CD14-positive monocyte (primary cell): Measurements from ENCODE around the gene C2CD5. TPM values are rescaled to one million over a fixed set of nuclear protein-coding genes. Genes with fewer than 3 reads are reported as not detected.

Experiments used
- DNase-seq, 3 donors: peaks; one replicate each; pipeline ENCODE4 v3.0.0-alpha.2; 2011 to 2022
- H2AFZ ChIP-seq: 2 replicates; pipeline ENCODE4 v1.6.0; 2012; ENCODE audit warnings: mild to moderate bottlenecking, low read depth, low read length, inconsistent platforms; ENCODE audit not compliant: insufficient read depth, poor library complexity, severe bottlenecking
- H3K27ac ChIP-seq, 2 donors: 1 replicate in 1 of 2; 2 replicates in 1 of 2; pipeline ENCODE4 v1.5.1; 2012 to 2013; ENCODE audit warnings: low read length in 2 of 2, control low read depth in 1 of 2, inconsistent platforms in 1 of 2, low read depth in 1 of 2, mild to moderate bottlenecking in 1 of 2
- H3K27me3 ChIP-seq, 2 donors: one replicate each; pipeline versions ENCODE4 v1.6.0 to v1.6.1; 2011 to 2013; ENCODE audit warnings: low read length in 2 of 2; ENCODE audit not compliant: control insufficient read depth in 2 of 2, insufficient read depth in 2 of 2
- H3K36me3 ChIP-seq, 2 donors: replicated peaks in 1 of 2; 1 replicate in 1 of 2; 2 replicates in 1 of 2; pipeline versions ENCODE4 v1.5.1 to v1.6.1; 2012 to 2013; ENCODE audit warnings: low read length in 2 of 2, control low read depth in 1 of 2, inconsistent platforms in 1 of 2, mild to moderate bottlenecking in 1 of 2; ENCODE audit not compliant: insufficient read depth in 2 of 2, control insufficient read depth in 1 of 2
- H3K4me1 ChIP-seq, 2 donors: 1 replicate in 1 of 2; 2 replicates in 1 of 2; pipeline versions ENCODE4 v1.5.1 to v1.6.1; 2012 to 2013; ENCODE audit warnings: low read length in 2 of 2, control low read depth in 1 of 2, inconsistent platforms in 1 of 2, mild to moderate bottlenecking in 1 of 2, moderate library complexity in 1 of 2; ENCODE audit not compliant: insufficient read depth in 2 of 2, control insufficient read depth in 1 of 2
- H3K4me2 ChIP-seq: replicated peaks from 2 replicates; pipeline ENCODE3; 2012; ENCODE audit warnings: low read length, moderate library complexity, mild to moderate bottlenecking; ENCODE audit not compliant: poor library complexity, severe bottlenecking; ENCODE audit errors: extremely low read depth
- H3K4me3 ChIP-seq, 3 experiments: fragments of 200-600 bp in 1 of 3; sonication (generic) in 1 of 3; replicated peaks in 1 of 3; 1 replicate in 2 of 3; 2 replicates in 1 of 3; pipeline ENCODE4 v1.5.1; 2011 to 2013; ENCODE audit warnings: low read length in 3 of 3, mild to moderate bottlenecking in 3 of 3, control low read depth in 2 of 3, low read depth in 2 of 3, inconsistent platforms in 1 of 3, moderate library complexity in 1 of 3
- H3K79me2 ChIP-seq: 2 replicates; pipeline ENCODE4 v1.6.0; 2012; ENCODE audit warnings: mild to moderate bottlenecking, control low read depth, inconsistent platforms, low read length, moderate library complexity; ENCODE audit not compliant: insufficient read depth
- H3K9ac ChIP-seq: 2 replicates; pipeline ENCODE4 v1.6.0; 2017; ENCODE audit warnings: low read length, mild to moderate bottlenecking; ENCODE audit not compliant: insufficient read depth, poor library complexity, severe bottlenecking
- H3K9me3 ChIP-seq, 2 donors: replicated peaks in 1 of 2; 1 replicate in 1 of 2; 2 replicates in 1 of 2; pipeline versions ENCODE4 v1.5.1 to v1.6.1; 2012 to 2013; ENCODE audit warnings: low read length in 2 of 2, control low read depth in 1 of 2; ENCODE audit not compliant: control insufficient read depth in 1 of 2, insufficient read depth in 1 of 2
- H4K20me1 ChIP-seq: 2 replicates; pipeline ENCODE4 v1.6.0; 2012; ENCODE audit warnings: mild to moderate bottlenecking, low read length, control low read depth, moderate library complexity; ENCODE audit not compliant: insufficient read depth
- H3K27ac Mint-ChIP-seq, 7 donors: one replicate each; pipeline ENCODE4 v1.8.0; 2020; ENCODE audit warnings: mild to moderate bottlenecking in 7 of 7, mixed read lengths in 7 of 7, moderate library complexity in 6 of 7, inconsistent platforms in 2 of 7
- H3K27me3 Mint-ChIP-seq, 3 donors: one replicate each; pipeline ENCODE4 v1.8.0; 2021 to 2022; ENCODE audit warnings: low read depth in 3 of 3, mild to moderate bottlenecking in 3 of 3, mixed read lengths in 3 of 3, moderate library complexity in 3 of 3, inconsistent platforms in 1 of 3
- H3K36me3 Mint-ChIP-seq, 2 donors: one replicate each; pipeline ENCODE4 v1.8.0; 2020; ENCODE audit warnings: mixed read lengths in 2 of 2, inconsistent platforms in 1 of 2, mild to moderate bottlenecking in 1 of 2
- H3K4me1 Mint-ChIP-seq: one replicate; pipeline ENCODE4 v1.8.0; 2020; ENCODE audit warnings: mild to moderate bottlenecking, mixed read lengths
- H3K4me3 Mint-ChIP-seq, 2 donors: one replicate each; pipeline ENCODE4 v1.8.0; 2020; ENCODE audit warnings: mild to moderate bottlenecking in 2 of 2, mixed read lengths in 2 of 2, moderate library complexity in 1 of 2
- H3K9me3 Mint-ChIP-seq, 7 donors: one replicate each; pipeline ENCODE4 v1.8.0; 2020 to 2022; ENCODE audit warnings: mixed read lengths in 7 of 7, mild to moderate bottlenecking in 6 of 7, moderate library complexity in 6 of 7, inconsistent platforms in 2 of 7
- WGBS: methylation state at CpG from one replicate; pipeline ENCODE4 v1.1.5; 2013; ENCODE audit warnings: missing lambda C conversion rate; ENCODE audit not compliant: insufficient coverage; 5-methylcytosine and 5-hydroxymethylcytosine counted together
- intact Hi-C, 2 donors: fragments of 100-400 bp; cut with micrococcal nuclease; formaldehyde crosslinking; loops; one replicate each; pipeline versions ENCODE4 v1.15.0 to v1.15.1; 2023
- polyA plus RNA-seq, 3 donors: library from polyadenylated mRNA; depleted of rRNA in 1 of 3; unstranded in 2 of 3; stranded (reverse) in 1 of 3; fragments of 300-500 nt in 2 of 3; fragments of >200 nt in 1 of 3; fragmentation: Illumina TruSeq in 2 of 3; gene quantifications; 1 replicate in 2 of 3; 2 replicates in 1 of 3; pipeline ENCODE4 v1.2.3, GENCODE V29; 2012 to 2021
- TF ChIP-seq, protein P1 (sequence below): fragments of 200-600 bp; IDR thresholded peaks from one replicate; pipeline ENCODE4 v1.8.0; 2022; ENCODE audit warnings: antibody characterized with exemption, mild to moderate bottlenecking

The C2CD5 gene
- polyA plus RNA-seq, 3 donors = 13.0 to 22.8 (median 13.6) TPM

GRCh38 chr12:22543246-22544037, 900 bp downstream of the C2CD5 start:
- H3K4me1 ChIP-seq = peaks cover 57 to 59% of the 10 kb centered on the region in 2 donors
- Mint-ChIP-seq H3K27me3 (peaks cover 0 to 4% (median 0%) of the 10 kb centered on the region in 3 donors), H3K36me3 (peaks cover 6 to 10% of the 10 kb centered on the region in 2 donors), H3K4me1 (peaks cover 57% of the 10 kb centered on the region), H3K27ac (peak overlapping the region; percentile 89 to 97 (median 97)), H3K9me3 (peaks cover 3 to 14% (median 8%) of the 10 kb centered on the region in 7 donors), H3K4me3 (peak overlapping the region; percentile 91 to 96)
- peak overlapping the region; percentile 88 to 96 (median 91) for H3K4me3 ChIP-seq
- peak overlapping the region; percentile 94 for H3K4me2 ChIP-seq
- no peaks in the 10 kb centered on the region for H4K20me1 ChIP-seq
- intact Hi-C loops = loop anchor here (5.0 kb wide), 1 partner anchor 84 kb away; the partner anchor contains the start of gene ETNK1 (in 2 of the 2)
- peak in 2 of 3 donors; percentile 2 to 7 for DNase-seq
- TF ChIP-seq, protein P1, sequence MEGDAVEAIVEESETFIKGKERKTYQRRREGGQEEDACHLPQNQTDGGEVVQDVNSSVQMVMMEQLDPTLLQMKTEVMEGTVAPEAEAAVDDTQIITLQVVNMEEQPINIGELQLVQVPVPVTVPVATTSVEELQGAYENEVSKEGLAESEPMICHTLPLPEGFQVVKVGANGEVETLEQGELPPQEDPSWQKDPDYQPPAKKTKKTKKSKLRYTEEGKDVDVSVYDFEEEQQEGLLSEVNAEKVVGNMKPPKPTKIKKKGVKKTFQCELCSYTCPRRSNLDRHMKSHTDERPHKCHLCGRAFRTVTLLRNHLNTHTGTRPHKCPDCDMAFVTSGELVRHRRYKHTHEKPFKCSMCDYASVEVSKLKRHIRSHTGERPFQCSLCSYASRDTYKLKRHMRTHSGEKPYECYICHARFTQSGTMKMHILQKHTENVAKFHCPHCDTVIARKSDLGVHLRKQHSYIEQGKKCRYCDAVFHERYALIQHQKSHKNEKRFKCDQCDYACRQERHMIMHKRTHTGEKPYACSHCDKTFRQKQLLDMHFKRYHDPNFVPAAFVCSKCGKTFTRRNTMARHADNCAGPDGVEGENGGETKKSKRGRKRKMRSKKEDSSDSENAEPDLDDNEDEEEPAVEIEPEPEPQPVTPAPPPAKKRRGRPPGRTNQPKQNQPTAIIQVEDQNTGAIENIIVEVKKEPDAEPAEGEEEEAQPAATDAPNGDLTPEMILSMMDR = no peak
- H3K36me3 ChIP-seq = no peaks in the 10 kb centered on the region
- H3K27ac ChIP-seq = peak overlapping the region; percentile 90 to 92
- peak overlapping the region; percentile 98 for H2AFZ ChIP-seq
- H3K79me2 ChIP-seq = peaks cover 44% of the 10 kb centered on the region
- H3K27me3 ChIP-seq = no peaks in the 10 kb centered on the region
- 11% methylated on average over 13 of the region's 28 CpGs for WGBS
- H3K9me3 ChIP-seq = peaks cover 0 to 4% of the 10 kb centered on the region in 2 donors
- H3K9ac ChIP-seq = peak overlapping the region; percentile 80

- 78% methylated on average over 4 of the region's 5 CpGs for WGBS
- H3K27ac ChIP-seq = peak overlapping the region in 1 of 2 donors; percentile 39
- H3K4me1 Mint-ChIP-seq = peaks cover 63% of the 10 kb centered on the region
- H3K4me3 Mint-ChIP-seq = peak overlapping the region in 1 of 2 donors; percentile 77
- H3K27me3 Mint-ChIP-seq = peaks cover 0 to 4% (median 0%) of the 10 kb centered on the region in 3 donors
- no peaks in the 10 kb centered on the region for H3K27me3 ChIP-seq
- peaks cover 0 to 4% of the 10 kb centered on the region in 2 donors for H3K9me3 ChIP-seq
- H2AFZ ChIP-seq = no peak overlapping the region
- H3K79me2 ChIP-seq = peaks cover 63% of the 10 kb centered on the region
- H3K9ac ChIP-seq = no peak overlapping the region
- H3K36me3 Mint-ChIP-seq = peaks cover 6 to 11% of the 10 kb centered on the region in 2 donors
- DNase-seq = peak; percentile 20 to 66 (median 40)
- peaks cover 3 to 14% (median 8%) of the 10 kb centered on the region in 7 donors for H3K9me3 Mint-ChIP-seq
- no peaks in the 10 kb centered on the region for H3K36me3 ChIP-seq
- peak overlapping the region in 1 of 3 experiments; percentile 96 for H3K4me3 ChIP-seq
- H3K27ac Mint-ChIP-seq = peak overlapping the region; percentile 58 to 93 (median 88)
- peaks cover 63 to 65% of the 10 kb centered on the region in 2 donors for H3K4me1 ChIP-seq
- no peaks in the 10 kb centered on the region for H4K20me1 ChIP-seq
- intact Hi-C loops = loop anchor here (5.0 kb wide), 1 partner anchor 86 kb away; the partner anchor contains the start of gene ETNK1 (in 2 of the 2)
- TF ChIP-seq, protein P1 = no peak
- peak overlapping the region; percentile 94 for H3K4me2 ChIP-seq
Measured at GRCh38 chr12:22541496-22542155, 2.7 kb downstream of the C2CD5 start.
